Stimulated activated CD4-positive, alpha-beta T cell treated with anti-CD3 and anti-CD28 coated beads, Interleukin-1b, Interleukin-23, amount 100 ng/mL, for 1 hour (primary cell): ENCODE measurements around the gene HMGB3.
"Not testable (repeated sequence)": the region's sequence is repeated elsewhere in the genome, so short reads cannot be mapped to it uniquely, and the experiment has no call there.

ENCODE experiments used
- DNase-seq, 2 donors: peaks; one replicate each; pipeline ENCODE4 v3.0.0-alpha.2; 2020; ENCODE audit warnings: low read depth in 2 of 2

HMGB3 gene

GRCh38 chrX:150977411-150978162 lies 5.5 kb upstream of the HMGB3 start:
- no peak for DNase-seq

DNA sequence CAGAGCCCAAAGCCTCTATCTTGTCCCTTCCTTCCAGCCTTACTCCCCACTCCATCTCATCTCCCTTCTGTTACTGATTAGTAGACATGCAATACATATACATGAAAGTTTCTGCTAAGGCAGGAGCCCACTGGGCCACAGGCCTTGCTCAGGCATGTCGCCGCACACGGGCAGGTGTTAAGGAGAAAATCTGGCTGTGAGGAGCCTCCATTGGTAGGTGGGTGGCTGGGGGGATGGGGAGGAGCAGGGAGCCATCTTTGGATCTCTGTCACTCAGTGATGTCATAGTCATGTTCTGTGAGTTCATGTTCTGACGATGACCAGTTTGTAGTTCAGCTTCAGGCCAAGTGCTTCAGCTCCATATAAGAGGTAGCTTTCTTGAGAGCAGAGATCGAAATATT lies 2.9 kb upstream of the HMGB3 start:
- no peak for DNase-seq

DNA sequence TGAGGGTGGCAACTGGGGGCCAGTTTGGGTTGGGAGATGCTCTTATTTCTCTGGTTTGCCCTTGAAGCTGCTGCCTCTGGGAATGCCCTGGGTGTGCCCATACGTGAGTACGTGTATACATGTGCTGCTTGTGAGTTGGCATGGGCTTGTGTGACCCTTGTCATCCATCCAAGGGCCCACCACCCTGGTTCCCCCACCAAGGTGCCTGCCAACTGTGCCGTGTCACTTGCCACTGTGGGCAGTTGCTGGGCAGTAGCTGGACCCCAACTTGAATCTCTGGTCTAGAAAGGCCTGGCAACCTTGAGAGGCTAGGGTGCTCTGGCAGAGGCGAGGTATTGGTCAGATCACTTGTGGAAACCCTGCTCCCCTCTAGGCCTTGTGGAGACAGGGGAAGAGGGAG lies 2.4 kb upstream of the HMGB3 start:
- no peak for DNase-seq

- DNase-seq = no peak
Observed at GRCh38 chrX:150982235-150982787, 824 bp upstream of the HMGB3 start.

DNA sequence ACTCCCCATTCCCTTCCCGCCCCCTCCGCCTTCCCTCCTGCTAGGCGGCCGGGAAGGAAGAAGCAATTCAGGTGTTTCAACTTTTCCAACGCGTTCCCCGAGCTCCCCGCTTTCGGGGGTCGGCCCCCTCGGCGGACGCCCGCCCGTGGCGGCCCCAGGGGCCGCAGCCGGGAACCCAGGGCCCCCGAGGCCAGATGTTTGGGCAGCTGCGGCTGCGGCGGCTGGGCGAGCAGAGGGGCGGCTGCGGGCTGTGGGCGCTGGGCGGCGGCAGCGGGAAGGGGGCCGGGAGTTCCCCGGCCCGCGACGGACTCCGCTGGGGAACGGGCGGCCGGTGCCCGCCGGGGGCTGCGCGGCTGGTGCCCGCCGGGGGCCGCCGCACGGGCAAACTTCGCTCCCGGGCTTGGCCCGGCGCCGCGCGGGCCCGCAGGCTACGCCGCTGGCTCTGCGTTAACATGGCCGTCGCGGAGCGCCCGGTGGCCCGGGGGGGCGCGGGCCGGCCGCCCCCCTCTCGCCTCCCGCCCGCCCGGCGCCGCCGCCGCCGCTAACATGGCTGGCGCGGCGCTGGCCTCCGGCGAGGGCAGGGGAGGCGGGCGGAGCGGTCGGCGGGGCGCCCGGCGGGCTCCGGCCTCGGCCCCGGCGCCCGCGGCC lies 510 bp downstream of the HMGB3 start:
- no peak for DNase-seq

DNA sequence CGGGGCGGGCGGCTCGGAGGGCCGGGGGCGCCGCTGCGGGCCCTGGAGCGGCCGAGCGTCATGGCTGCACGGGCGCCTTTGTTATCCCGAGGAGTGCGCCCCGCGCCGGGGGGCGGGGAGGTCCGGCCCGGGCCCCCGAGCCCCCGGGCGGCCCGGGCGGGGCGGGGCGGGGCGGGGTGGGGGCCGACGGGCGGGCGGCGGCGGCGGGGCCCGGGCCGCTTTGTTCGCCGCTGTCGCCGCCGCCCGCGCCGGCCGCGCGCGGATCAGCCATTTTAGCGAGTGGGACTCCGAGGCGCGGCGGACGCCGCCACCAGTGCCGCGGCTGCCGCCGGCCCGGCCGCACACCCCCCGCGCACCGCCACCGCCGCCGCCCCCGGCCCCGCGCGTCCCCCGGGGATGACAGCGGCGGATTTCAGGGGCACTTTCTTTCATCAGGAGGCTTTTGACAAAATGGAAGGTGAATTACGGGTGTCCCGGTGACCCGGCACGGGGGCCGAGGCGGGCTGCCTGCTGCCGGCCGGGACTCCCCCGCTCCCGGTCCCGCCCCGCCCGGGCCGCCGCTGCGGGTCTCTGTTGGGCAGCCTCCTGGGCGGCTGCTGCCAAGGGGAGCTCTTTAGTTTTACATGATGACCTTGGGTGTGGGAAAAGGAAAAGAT lies 1.2 kb downstream of the HMGB3 start:
- no peak for DNase-seq

DNA sequence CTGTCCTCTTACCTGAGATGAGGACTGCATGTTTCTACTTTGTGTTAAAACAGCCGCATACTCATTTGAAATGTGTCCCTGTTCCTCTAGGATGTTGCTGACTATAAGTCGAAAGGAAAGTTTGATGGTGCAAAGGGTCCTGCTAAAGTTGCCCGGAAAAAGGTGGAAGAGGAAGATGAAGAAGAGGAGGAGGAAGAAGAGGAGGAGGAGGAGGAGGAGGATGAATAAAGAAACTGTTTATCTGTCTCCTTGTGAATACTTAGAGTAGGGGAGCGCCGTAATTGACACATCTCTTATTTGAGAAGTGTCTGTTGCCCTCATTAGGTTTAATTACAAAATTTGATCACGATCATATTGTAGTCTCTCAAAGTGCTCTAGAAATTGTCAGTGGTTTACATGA lies 4.6 kb downstream of the HMGB3 start:
- DNase-seq = not testable (repeated sequence)

DNA sequence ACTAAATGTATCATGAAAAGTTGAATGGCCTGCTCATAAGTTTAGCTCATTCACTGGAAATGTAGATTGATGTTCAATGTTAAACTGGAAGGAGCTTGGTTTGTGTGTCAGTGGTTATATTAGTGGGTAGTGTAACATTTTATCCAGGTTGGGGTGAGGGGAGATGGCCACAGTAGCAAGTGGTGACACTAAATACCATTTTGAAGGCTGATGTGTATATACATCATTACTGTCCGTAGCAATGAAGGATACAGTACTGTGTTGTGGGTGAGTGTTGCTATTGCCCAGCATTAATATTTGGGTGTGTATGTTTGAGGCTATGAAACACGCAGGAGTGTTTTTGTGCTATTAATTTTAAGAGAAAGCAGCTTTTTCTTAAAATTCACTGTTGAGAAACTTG lies 6.3 kb downstream of the HMGB3 start:
- no peak for DNase-seq

- DNase-seq = no peak
Observed at GRCh38 chrX:150990910-150991309, 7.8 kb downstream of the HMGB3 start.

DNA sequence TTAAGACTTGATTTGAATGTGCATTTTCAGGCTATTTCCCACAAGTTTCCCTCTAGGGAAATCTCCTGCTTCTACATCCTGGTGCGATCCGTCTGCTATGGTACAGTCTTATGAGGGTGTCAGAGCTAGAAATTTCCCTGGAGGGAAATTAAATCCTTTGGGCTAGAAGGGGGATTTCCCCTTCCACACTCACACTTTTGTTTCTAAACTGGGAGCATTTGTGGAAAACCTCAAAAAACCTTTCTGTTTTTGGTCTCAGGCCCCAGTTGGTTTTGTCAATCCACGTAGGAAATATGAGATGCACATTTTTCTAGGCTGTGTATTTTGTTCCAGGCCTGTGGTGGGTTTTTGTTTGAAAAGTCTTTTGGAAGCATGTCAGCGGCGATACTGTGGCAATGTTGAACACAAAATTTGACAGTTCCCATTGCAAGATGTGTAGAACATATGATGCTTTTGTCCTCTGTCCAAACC lies 17.8 kb downstream of the HMGB3 start:
- no peak for DNase-seq

DNA sequence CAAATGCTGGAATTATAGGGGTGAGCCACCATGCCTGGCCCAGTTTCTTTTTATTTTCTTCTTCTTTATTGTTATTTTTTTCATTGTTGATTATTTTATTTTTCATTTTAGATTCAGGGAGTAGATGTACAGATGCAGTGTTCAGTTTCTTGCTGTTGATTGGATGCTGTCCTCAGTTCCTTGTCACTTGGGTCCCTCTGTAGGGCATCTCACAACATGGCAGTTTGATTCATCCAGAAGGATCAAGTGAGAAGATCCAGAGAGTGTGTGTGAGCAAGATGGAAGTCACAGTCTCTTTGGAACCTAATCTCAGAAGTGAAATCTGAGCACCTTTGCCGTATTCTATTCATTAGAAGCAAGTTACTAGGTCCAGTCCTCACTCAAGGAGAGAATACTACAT lies 20.9 kb downstream of the HMGB3 start:
- no peak for DNase-seq

GRCh38 chrX:151006410-151007109 lies 23.4 kb downstream of the HMGB3 start:
- DNase-seq = no peak

DNA sequence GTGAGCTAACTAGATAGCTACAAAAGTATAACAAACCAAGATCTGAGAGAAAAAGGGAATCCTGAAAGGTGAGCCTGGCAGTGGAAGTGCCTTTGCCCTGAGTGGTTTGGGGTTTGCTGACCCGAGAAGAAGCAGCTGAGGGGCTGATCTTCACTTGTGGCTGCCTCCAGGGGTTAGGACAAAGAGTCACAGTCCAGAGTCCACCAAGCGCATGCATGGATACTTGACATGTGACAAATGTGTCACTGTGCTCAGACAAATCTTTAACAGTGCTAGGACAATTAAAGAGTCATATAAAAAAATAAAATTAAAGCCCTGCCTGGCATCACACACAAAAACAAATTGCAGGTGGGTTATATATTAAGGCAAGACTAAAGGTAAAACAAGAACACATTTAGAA lies 26.4 kb downstream of the HMGB3 start:
- no peak for DNase-seq

- no peak for DNase-seq
Observed at GRCh38 chrX:151013164-151013743, 30.1 kb downstream of the HMGB3 start.

DNA sequence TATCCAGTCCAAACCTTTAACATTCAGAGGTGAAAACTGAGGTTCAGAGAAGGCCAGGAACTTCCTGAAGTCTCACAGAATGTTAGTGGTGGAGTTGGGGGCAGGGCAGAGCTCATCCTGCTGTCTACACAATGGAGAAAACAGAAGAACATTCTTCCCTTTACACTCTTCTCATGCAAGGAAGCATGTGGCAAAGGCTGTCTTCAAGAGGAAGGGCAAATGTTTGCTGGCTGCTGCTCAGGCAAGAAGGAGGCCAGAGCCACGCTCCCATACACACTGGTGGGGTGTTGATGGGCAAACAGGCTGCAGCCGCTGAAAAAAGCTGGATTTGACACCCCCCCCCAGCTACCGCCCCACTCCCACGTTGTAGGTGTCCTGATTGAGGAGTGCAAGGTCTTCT lies 32.5 kb downstream of the HMGB3 start:
- DNase-seq = no peak

GRCh38 chrX:151019856-151020255 lies 36.7 kb downstream of the HMGB3 start:
- no peak for DNase-seq

GRCh38 chrX:151030845-151031244 lies 47.7 kb downstream of the HMGB3 start:
- no peak for DNase-seq

- no peak for DNase-seq
Observed at GRCh38 chrX:151031391-151031975, 48.3 kb downstream of the HMGB3 start.

- DNase-seq = no peak
Observed at GRCh38 chrX:151039351-151039750, 56.2 kb downstream of the HMGB3 start.
